Naive B cell (primary cell): ENCODE measurements around the gene CLCNKB. TPM values are rescaled to one million over a fixed set of nuclear protein-coding genes. Genes with fewer than 3 reads are reported as not detected.

Experiments used
- ATAC-seq, 2 donors: fragments of 150-1000 bp; cut with Tn5 transposase; 2 replicates each; pipeline ENCODE4 v1.10.0; 2021; ENCODE audit warnings: low read depth in 2 of 2, mild to moderate bottlenecking in 2 of 2, moderate library complexity in 2 of 2
- DNase-seq: peaks from one replicate; pipeline ENCODE4 v3.0.0; 2022
- H3K27ac Mint-ChIP-seq, 6 donors: one replicate each; pipeline ENCODE4 v1.8.0; 2020 to 2022; ENCODE audit warnings: mild to moderate bottlenecking in 6 of 6, mixed read lengths in 6 of 6, moderate library complexity in 5 of 6, inconsistent platforms in 2 of 6
- H3K27me3 Mint-ChIP-seq, 3 donors: one replicate each; pipeline ENCODE4 v1.8.0; 2021 to 2022; ENCODE audit warnings: mixed read lengths in 3 of 3, mild to moderate bottlenecking in 1 of 3
- H3K36me3 Mint-ChIP-seq, 2 donors: one replicate each; pipeline ENCODE4 v1.8.0; 2020 to 2022; ENCODE audit warnings: mixed read lengths in 2 of 2, inconsistent platforms in 1 of 2, mild to moderate bottlenecking in 1 of 2
- H3K4me1 Mint-ChIP-seq, 3 donors: one replicate each; pipeline ENCODE4 v1.8.0; 2020 to 2022; ENCODE audit warnings: mixed read lengths in 3 of 3, inconsistent platforms in 1 of 3, mild to moderate bottlenecking in 1 of 3, moderate library complexity in 1 of 3
- H3K4me3 Mint-ChIP-seq, 8 donors: one replicate each; pipeline ENCODE4 v1.8.0; 2020 to 2022; ENCODE audit warnings: mild to moderate bottlenecking in 8 of 8, mixed read lengths in 8 of 8, moderate library complexity in 8 of 8, inconsistent platforms in 2 of 8
- H3K9me3 Mint-ChIP-seq, 7 donors: one replicate each; pipeline ENCODE4 v1.8.0; 2020 to 2022; ENCODE audit warnings: mixed read lengths in 7 of 7, mild to moderate bottlenecking in 5 of 7, inconsistent platforms in 2 of 7, moderate library complexity in 1 of 7
- polyA plus RNA-seq, 6 donors: library from polyadenylated mRNA; unstranded; fragments of 300-500 nt; fragmentation: Illumina TruSeq; gene quantifications; one replicate each; pipeline ENCODE4 v1.2.3, GENCODE V29; 2021; ENCODE audit warnings: low read depth in 6 of 6

Gene CLCNKB
- polyA plus RNA-seq, 6 donors from 2014 or later: not detected

DNA sequence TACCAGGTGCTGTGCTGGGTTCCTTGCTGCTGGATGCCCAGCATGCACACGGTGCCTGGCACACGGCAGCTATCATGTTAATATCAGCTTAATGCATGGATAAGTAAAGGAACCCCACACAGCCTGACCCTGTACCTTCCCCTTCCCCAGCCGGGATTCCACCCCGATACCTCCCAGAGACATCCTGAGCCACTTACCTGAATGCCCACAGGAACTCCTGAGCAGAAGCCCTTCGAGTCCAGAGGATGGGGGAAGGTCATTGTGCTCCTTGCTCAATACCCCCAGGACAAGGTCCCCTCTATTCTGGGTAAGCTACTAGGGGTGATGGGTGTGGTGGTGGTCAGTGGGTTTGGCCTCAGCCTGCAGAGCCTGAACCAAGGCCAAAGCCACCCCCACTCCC is 28.5 kb downstream of the CLCNKB start:
- peaks cover 5 to 10% (median 9%) of the 10 kb centered on the region in 3 donors for H3K4me1 Mint-ChIP-seq
- DNase-seq: no peak
- H3K27ac Mint-ChIP-seq: no peak overlapping the region
- peaks cover 25 to 56% (median 53%) of the 10 kb centered on the region in 3 donors for H3K27me3 Mint-ChIP-seq
- no peaks in the 10 kb centered on the region for H3K36me3 Mint-ChIP-seq
- H3K9me3 Mint-ChIP-seq: peaks cover 0 to 2% (median 0%) of the 10 kb centered on the region in 7 donors
- H3K4me3 Mint-ChIP-seq: peak overlapping the region in 4 of 8 donors; percentile 4 to 58 (median 42)
- no peak for ATAC-seq

GRCh38 chr1:16072616-16073484 is 29.3 kb downstream of the CLCNKB start:
- Mint-ChIP-seq H3K4me1 (peaks cover 5 to 12% (median 10%) of the 10 kb centered on the region in 3 donors), H3K36me3 (no peaks in the 10 kb centered on the region), H3K27me3 (peaks cover 20 to 56% (median 47%) of the 10 kb centered on the region in 3 donors), H3K4me3 (peak overlapping the region in 3 of 8 donors; percentile 41 to 67 (median 43)), H3K27ac (peak overlapping the region in 1 of 6 donors; percentile 77), H3K9me3 (peaks cover 0 to 2% (median 0%) of the 10 kb centered on the region in 7 donors)
- ATAC-seq (peak in 1 of 2 donors; percentile 29), DNase-seq (no peak)

GRCh38 chr1:16073490-16074119 is 30.0 kb downstream of the CLCNKB start, which contains the start of gene FAM131C:
TSS of gene FAM131C (minus strand) at chr1:16073651. CDS start at chr1:16073442, 209 bp downstream.
- ATAC-seq: peak; percentile 82 to 91
- peak within 1 kb of the TSS; percentile 48 to 90 (median 80) for H3K4me3 Mint-ChIP-seq

DNA sequence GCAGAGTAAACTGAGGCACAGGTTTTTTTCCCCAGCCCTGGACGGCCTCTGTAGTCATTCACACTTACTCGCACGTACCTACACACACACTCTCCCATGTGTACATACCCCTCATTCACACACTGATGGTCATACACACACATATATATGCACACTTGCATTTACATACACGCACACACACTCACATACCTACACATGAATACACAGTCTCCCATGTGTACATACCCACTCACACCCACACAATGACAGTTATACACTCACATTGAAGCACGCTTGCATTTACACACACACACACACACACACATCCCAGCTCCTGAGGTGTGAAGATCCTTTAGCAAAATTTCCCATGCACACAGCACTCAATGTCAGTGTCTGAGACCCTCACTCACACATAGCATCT is 30.6 kb downstream of the CLCNKB start:
- Mint-ChIP-seq H3K4me3 (peak overlapping the region; percentile 48 to 90 (median 80)), H3K4me1 (peaks cover 11 to 16% (median 16%) of the 10 kb centered on the region in 3 donors), H3K9me3 (peaks cover 0 to 2% (median 0%) of the 10 kb centered on the region in 7 donors), H3K27ac (no peak overlapping the region), H3K36me3 (no peaks in the 10 kb centered on the region), H3K27me3 (peaks cover 20 to 48% (median 37%) of the 10 kb centered on the region in 3 donors)
- ATAC-seq (no peak), DNase-seq (no peak)

More at GRCh38 chr1:16073490-16074119, 30.0 kb downstream of the CLCNKB start, which contains the start of gene FAM131C:
- H3K4me1 Mint-ChIP-seq: peaks cover 5 to 12% (median 10%) of the 10 kb centered on the region in 3 donors
- H3K36me3 Mint-ChIP-seq: no peaks in the 10 kb centered on the region
- H3K27me3 Mint-ChIP-seq: peaks cover 20 to 54% (median 43%) of the 10 kb centered on the region in 3 donors
- DNase-seq: peak; percentile 39
- H3K9me3 Mint-ChIP-seq: peaks cover 0 to 2% (median 0%) of the 10 kb centered on the region in 7 donors
- peak within 1 kb of the TSS in 1 of 6 donors; percentile 77 for H3K27ac Mint-ChIP-seq

DNA sequence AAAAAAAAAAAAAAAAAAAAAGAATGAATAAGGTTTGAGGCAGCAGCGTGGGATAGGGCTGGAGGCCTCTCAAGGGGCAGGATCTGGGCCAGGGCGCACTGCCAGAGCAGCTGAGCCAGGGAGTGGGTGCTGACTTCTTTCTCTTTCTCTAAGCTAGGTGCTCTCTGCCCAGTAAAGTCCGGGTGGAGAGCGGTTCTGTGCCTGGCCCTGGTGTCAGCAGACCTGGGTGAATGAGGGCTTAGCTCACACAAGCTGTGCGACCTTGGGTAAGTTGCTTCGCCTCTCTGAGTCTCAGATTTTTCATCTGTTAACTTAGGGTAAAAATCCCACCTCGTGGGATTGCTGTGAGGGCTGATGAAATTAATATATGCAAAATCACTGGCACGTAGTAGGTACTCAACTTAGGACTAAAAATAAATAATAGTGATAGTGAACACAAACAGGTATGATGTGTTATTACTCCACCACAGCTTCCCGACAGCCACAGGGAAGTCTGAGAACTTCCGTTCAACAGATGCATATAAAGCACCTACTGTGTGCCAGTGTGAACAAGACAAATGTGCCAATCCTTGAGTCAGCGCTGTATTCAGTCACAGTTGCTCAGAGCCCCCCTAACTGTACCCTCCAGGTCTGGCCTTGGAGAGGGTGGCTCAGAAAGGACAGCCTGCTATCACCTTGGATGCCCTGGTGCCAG is 31.9 kb downstream of the CLCNKB start:
- no peak for DNase-seq
- H3K4me1 Mint-ChIP-seq: peaks cover 12 to 16% (median 16%) of the 10 kb centered on the region in 3 donors
- ATAC-seq: no peak
- H3K27me3 Mint-ChIP-seq: peaks cover 20 to 39% (median 34%) of the 10 kb centered on the region in 3 donors
- H3K27ac Mint-ChIP-seq: peak overlapping the region in 1 of 6 donors; percentile 59
- no peaks in the 10 kb centered on the region for H3K36me3 Mint-ChIP-seq
- H3K4me3 Mint-ChIP-seq: no peak overlapping the region
- peaks cover 0 to 2% (median 0%) of the 10 kb centered on the region in 7 donors for H3K9me3 Mint-ChIP-seq

DNA sequence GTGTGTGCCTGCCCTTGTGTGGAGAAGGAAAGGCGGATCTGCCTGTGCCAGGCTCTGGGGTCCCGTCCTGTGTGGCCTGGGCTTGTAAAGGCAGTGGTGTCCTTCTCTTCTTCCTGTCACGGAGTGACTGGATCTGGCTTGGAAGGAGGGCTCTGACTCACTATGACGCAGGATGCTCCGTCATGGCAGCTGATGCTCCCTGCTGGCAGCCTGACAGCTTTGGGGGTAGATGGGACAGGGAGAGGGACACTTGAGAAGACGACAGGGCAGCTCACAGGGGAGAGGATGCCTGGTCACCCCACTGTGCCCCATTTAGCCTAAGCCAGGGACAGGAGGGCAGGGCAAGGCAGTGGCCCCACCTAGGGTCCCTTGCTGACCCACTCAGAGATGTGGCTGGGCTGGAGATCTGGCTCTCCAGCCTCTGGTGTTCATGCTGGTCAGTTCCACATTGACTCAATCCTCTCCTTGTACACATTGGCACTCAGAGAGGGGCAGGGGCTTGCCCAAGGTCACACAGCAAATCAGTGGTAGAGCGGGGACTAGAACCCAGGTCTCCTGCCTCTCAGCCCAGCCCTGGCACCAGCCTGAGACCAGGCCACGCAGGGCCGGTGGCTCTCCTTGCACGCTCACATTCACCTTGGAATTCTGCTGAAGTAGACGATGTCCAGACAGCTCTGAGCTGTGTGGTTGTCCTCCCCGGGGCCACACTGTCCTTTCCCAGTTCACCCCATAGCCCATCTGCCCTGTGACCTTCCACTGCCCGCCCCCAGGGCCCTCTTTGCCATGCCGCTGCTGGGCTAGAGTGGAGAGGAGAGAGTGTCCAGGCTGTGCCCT is 32.7 kb downstream of the CLCNKB start:
- Mint-ChIP-seq H3K36me3 (no peaks in the 10 kb centered on the region), H3K27me3 (peaks cover 20 to 36% (median 27%) of the 10 kb centered on the region in 3 donors), H3K9me3 (peaks cover 0 to 2% (median 0%) of the 10 kb centered on the region in 7 donors), H3K27ac (no peak overlapping the region), H3K4me1 (peaks cover 12 to 16% (median 16%) of the 10 kb centered on the region in 3 donors), H3K4me3 (no peak overlapping the region)
- DNase-seq (no peak), ATAC-seq (no peak)

DNA sequence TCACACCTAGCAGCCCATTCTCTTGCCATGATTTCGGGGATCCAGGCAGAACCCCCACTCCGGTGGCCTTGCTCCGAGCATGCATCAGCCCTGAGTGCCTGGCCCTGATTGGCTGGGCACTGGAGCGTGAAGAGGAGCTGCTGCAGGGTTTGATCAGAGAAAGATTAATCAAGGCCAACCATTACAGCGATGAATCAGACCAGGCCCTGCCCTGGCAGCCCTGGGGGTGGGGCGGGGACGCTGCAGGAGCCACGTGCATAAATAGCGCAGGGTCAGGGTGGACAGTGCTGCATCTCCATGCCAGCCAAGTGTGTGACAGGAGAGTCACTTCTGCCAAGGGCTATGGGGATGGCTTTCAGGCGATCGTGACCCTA is 33.3 kb downstream of the CLCNKB start:
- H3K36me3 Mint-ChIP-seq: no peaks in the 10 kb centered on the region
- no peak overlapping the region for H3K4me3 Mint-ChIP-seq
- peaks cover 19 to 30% (median 24%) of the 10 kb centered on the region in 3 donors for H3K27me3 Mint-ChIP-seq
- no peak overlapping the region for H3K27ac Mint-ChIP-seq
- peaks cover 0 to 2% (median 0%) of the 10 kb centered on the region in 7 donors for H3K9me3 Mint-ChIP-seq
- DNase-seq (no peak), ATAC-seq (no peak)
- peaks cover 12 to 16% (median 16%) of the 10 kb centered on the region in 3 donors for H3K4me1 Mint-ChIP-seq

GRCh38 chr1:16077406-16078245 is 34.0 kb downstream of the CLCNKB start:
- H3K36me3 Mint-ChIP-seq: no peaks in the 10 kb centered on the region
- H3K27me3 Mint-ChIP-seq: peaks cover 15 to 23% (median 22%) of the 10 kb centered on the region in 3 donors
- H3K27ac Mint-ChIP-seq: peak overlapping the region in 1 of 6 donors; percentile 98
- no peak for ATAC-seq
- no peak for DNase-seq
- peaks cover 12 to 16% (median 16%) of the 10 kb centered on the region in 3 donors for H3K4me1 Mint-ChIP-seq
- H3K4me3 Mint-ChIP-seq: peak overlapping the region in 2 of 8 donors; percentile 42 to 60
- peaks cover 0 to 2% (median 0%) of the 10 kb centered on the region in 7 donors for H3K9me3 Mint-ChIP-seq

DNA sequence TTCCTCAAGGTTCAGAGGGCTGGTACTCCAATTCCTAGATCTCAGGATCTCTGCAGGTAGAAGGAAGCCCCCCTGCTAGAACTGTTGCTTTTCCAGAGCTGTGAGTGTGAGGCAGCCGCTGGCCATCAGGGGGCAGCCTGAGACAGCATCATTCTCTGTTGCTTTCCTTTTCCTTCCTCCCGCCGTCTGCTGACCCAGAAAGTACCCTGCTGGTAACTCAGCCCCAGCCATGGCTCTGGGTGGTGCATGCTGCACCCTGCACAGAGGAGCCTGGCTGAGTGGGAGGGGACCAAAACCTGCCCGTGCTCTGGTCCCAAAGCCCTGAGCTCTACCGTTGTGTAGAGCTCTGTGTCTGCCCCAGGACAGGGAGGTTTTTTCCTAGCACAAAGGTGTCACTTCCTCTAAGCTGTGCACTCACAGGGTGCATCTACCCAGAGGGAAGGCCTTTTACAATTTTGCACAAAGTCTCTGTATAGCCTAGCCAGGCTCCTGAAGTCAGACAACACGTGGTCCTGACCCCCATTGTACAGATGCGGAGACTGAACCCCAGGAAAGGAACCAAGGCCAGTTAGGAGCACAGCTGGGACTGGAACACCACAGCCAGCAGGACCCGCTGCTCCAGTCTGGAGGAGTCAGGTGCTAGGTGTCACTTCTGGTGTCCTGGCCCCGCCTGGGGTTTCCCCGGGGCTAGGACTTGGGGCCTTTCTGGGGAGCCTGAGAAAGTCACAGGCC is 35.5 kb downstream of the CLCNKB start:
- Mint-ChIP-seq H3K9me3 (peaks cover 0 to 2% (median 0%) of the 10 kb centered on the region in 7 donors), H3K27ac (peak overlapping the region in 2 of 6 donors; percentile 30 to 92), H3K27me3 (peaks cover 10 to 23% (median 16%) of the 10 kb centered on the region in 3 donors), H3K4me3 (peak overlapping the region; percentile 39 to 87 (median 76)), H3K4me1 (peaks cover 7 to 12% (median 11%) of the 10 kb centered on the region in 3 donors), H3K36me3 (no peaks in the 10 kb centered on the region)
- ATAC-seq: peak; percentile 80 to 83
- DNase-seq: peak; percentile 63

GRCh38 chr1:16080422-16081150 is 37.0 kb downstream of the CLCNKB start:
- ATAC-seq: no peak
- no peak overlapping the region for H3K4me3 Mint-ChIP-seq
- H3K4me1 Mint-ChIP-seq: peaks cover 6 to 8% (median 6%) of the 10 kb centered on the region in 3 donors
- no peaks in the 10 kb centered on the region for H3K36me3 Mint-ChIP-seq
- peaks cover 0 to 2% (median 0%) of the 10 kb centered on the region in 7 donors for H3K9me3 Mint-ChIP-seq
- no peak for DNase-seq
- H3K27ac Mint-ChIP-seq: no peak overlapping the region
- peaks cover 5 to 16% (median 8%) of the 10 kb centered on the region in 3 donors for H3K27me3 Mint-ChIP-seq
